AG04450 (cell line): Measurements from ENCODE around the gene FAM120B. TPM values are rescaled to one million over a fixed set of nuclear protein-coding genes. Genes with fewer than 3 reads are reported as not detected.

Source experiments
- CTCF ChIA-PET: fragments of 300-600, 350-600 bp; formaldehyde crosslinking; extraction: SDS; loops from one replicate; lab custom pipeline; 2022; ENCODE audit warnings: antibody characterized with exemption, inconsistent platforms; lab: Charles Lee
- POLR2A ChIA-PET: fragments of 350-600 bp; formaldehyde crosslinking; extraction: SDS; loops from one replicate; lab custom pipeline; 2021; ENCODE audit warnings: antibody characterized with exemption, inconsistent platforms; lab: Yijun Ruan, JAX
- DNase-seq: peaks from one replicate; pipeline ENCODE4 v3.0.0-alpha.2; 2011; ENCODE audit warnings: low read depth, low spot score
- H3K27ac ChIP-seq: one replicate; pipeline ENCODE4 v1.5.1; 2012; ENCODE audit warnings: low read depth, low read length, control low read depth
- H3K27me3 ChIP-seq: one replicate; pipeline ENCODE4 v1.6.0; 2012; ENCODE audit warnings: low read length; ENCODE audit not compliant: control insufficient read depth, insufficient read depth
- H3K4me3 ChIP-seq: 2 replicates; pipeline ENCODE4 v1.5.1; 2011; ENCODE audit warnings: mild to moderate bottlenecking, low read depth, low read length, control low read depth
- H3K9me3 ChIP-seq: 2 replicates; pipeline ENCODE4 v1.5.1; 2012; ENCODE audit warnings: low read length; ENCODE audit not compliant: control insufficient read depth, insufficient read depth
- CTCF ChIP-seq: IDR thresholded peaks from 2 replicates; pipeline ENCODE4 v1.5.1; 2011; ENCODE audit warnings: low read depth, low read length, control low read depth, inconsistent platforms
- polyA plus RNA-seq: library from polyadenylated mRNA; depleted of rRNA; stranded (reverse); fragments of >200 nt; gene quantifications from 2 replicates; pipeline ENCODE4 v1.2.3, GENCODE V29; 2011

The FAM120B gene
- polyA plus RNA-seq, 1 experiment: 13.9 TPM

DNA sequence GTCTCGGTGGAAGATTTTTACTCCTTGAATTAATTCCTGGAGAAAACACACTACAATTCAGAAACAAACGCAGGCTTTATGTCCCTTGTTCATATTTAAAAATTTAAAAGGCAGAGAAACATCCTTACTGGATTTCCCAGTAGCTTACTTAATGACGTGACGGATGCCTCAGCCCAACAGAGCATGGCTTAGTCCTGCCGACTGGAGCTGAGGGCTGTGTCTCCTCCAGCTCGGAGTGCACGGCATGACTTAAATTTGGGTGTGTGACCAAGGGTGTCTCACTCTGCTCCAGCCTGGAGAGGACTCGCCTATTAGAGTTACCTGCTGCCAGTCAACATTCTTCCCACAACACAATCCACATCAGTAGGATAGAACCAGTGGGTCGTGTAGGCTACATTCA is 139.4 kb downstream of the FAM120B start:
- H3K4me3 ChIP-seq: no peak overlapping the region
- H3K9me3 ChIP-seq: peaks cover 19% of the 10 kb centered on the region
- peaks cover 2% of the 10 kb centered on the region for H3K27me3 ChIP-seq
- TF ChIP-seq CTCF: no peak
- no peak for DNase-seq
- ChIA-PET CTCF (no interaction called here), POLR2A (no interaction called here)
- H3K27ac ChIP-seq: no peak overlapping the region

- H3K9me3 ChIP-seq: peaks cover 27% of the 10 kb centered on the region
- ChIA-PET POLR2A (no interaction called here), CTCF (no interaction called here)
- H3K4me3 ChIP-seq: no peak overlapping the region
- no peak for TF ChIP-seq CTCF
- H3K27ac ChIP-seq: no peak overlapping the region
- DNase-seq: no peak
- H3K27me3 ChIP-seq: peaks cover 2% of the 10 kb centered on the region
Measured at GRCh38 chr6:170446841-170447560, 140.4 kb downstream of the FAM120B start.

- Histone ChIP-seq H3K27me3 (peaks cover 2% of the 10 kb centered on the region), H3K27ac (no peak overlapping the region), H3K9me3 (peaks cover 32% of the 10 kb centered on the region), H3K4me3 (no peak overlapping the region)
- POLR2A ChIA-PET: no interaction called here
- CTCF ChIA-PET: no interaction called here
- TF ChIP-seq CTCF: no peak
- no peak for DNase-seq
Measured at GRCh38 chr6:170447561-170447930, 141.0 kb downstream of the FAM120B start.

GRCh38 chr6:170448317-170448716 is 141.8 kb downstream of the FAM120B start:
- DNase-seq: no peak
- POLR2A ChIA-PET: no interaction called here
- peaks cover 38% of the 10 kb centered on the region for H3K9me3 ChIP-seq
- peaks cover 2% of the 10 kb centered on the region for H3K27me3 ChIP-seq
- no peak overlapping the region for H3K4me3 ChIP-seq
- no peak for TF ChIP-seq CTCF
- CTCF ChIA-PET: no interaction called here
- no peak overlapping the region for H3K27ac ChIP-seq

- no peak for TF ChIP-seq CTCF
- Histone ChIP-seq H3K27me3 (peaks cover 2% of the 10 kb centered on the region), H3K27ac (no peak overlapping the region), H3K9me3 (peaks cover 38% of the 10 kb centered on the region), H3K4me3 (no peak overlapping the region)
- no peak for DNase-seq
- POLR2A ChIA-PET: no interaction called here
- CTCF ChIA-PET: no interaction called here
Measured at GRCh38 chr6:170448751-170449630, 142.4 kb downstream of the FAM120B start.
